DOHH2 (cell line): ENCODE data around the gene DNAJC21.

ENCODE experiments used
- H3F3A ChIP-seq: fragments of 200-600 bp; sonication (generic), shearing (Covaris generic); 2 replicates; pipeline ENCODE4 v1.6.0; 2016; ENCODE audit warnings: antibody characterized with exemption, mild to moderate bottlenecking; ENCODE audit not compliant: control insufficient read depth, insufficient read depth
- H3K27ac ChIP-seq: fragments of 200-600 bp; sonication (generic); 2 replicates; pipeline ENCODE4 v1.5.1; 2014; ENCODE audit warnings: low read depth, mild to moderate bottlenecking, low read length, moderate library complexity
- H3K27me3 ChIP-seq: fragments of 200-600 bp; sonication (generic); 2 replicates; pipeline ENCODE4 v1.6.1; 2014; ENCODE audit warnings: mild to moderate bottlenecking, low read length, mixed read lengths; ENCODE audit not compliant: control insufficient read depth
- H3K36me3 ChIP-seq: fragments of 200-600 bp; sonication (generic); 2 replicates; pipeline ENCODE4 v1.6.1; 2014; ENCODE audit warnings: mild to moderate bottlenecking, low read length, moderate library complexity, mixed read lengths; ENCODE audit not compliant: control insufficient read depth
- H3K4me1 ChIP-seq: fragments of 200-600 bp; sonication (generic); 2 replicates; pipeline ENCODE4 v1.6.1; 2014; ENCODE audit warnings: mild to moderate bottlenecking, low read length, mixed read lengths; ENCODE audit not compliant: control insufficient read depth
- H3K4me2 ChIP-seq: fragments of 200-600 bp; sonication (generic); 2 replicates; pipeline ENCODE4 v1.6.0; 2014; ENCODE audit warnings: mild to moderate bottlenecking, low read length, moderate library complexity
- H3K4me3 ChIP-seq: fragments of 200-600 bp; sonication (generic); 2 replicates; pipeline ENCODE4 v1.5.1; 2014; ENCODE audit warnings: mild to moderate bottlenecking, low read length, mixed read lengths
- H3K79me2 ChIP-seq: fragments of 200-600 bp; sonication (generic); 2 replicates; pipeline ENCODE4 v1.6.1; 2014; ENCODE audit warnings: mild to moderate bottlenecking, low read length, mixed read lengths; ENCODE audit not compliant: control insufficient read depth
- H3K9me2 ChIP-seq: fragments of 200-600 bp; sonication (generic); replicated peaks from 2 replicates; pipeline ENCODE4 v1.6.1; 2014; ENCODE audit warnings: mild to moderate bottlenecking, low read length, mixed read lengths; ENCODE audit not compliant: control insufficient read depth
- H3K9me3 ChIP-seq: fragments of 200-600 bp; sonication (generic); 2 replicates; pipeline ENCODE4 v1.6.1; 2014; ENCODE audit warnings: antibody characterized with exemption, low read length, mixed read lengths; ENCODE audit not compliant: control insufficient read depth, insufficient read depth
- H4K20me1 ChIP-seq: fragments of 200-600 bp; sonication (generic); 2 replicates; pipeline ENCODE4 v1.6.0; 2014; ENCODE audit warnings: low read depth, mild to moderate bottlenecking, antibody characterized with exemption, low read length, moderate library complexity; ENCODE audit not compliant: control insufficient read depth, insufficient read depth
- CTCF ChIP-seq: fragments of 200-600 bp; sonication (generic); IDR thresholded peaks from one replicate; pipeline ENCODE4 v1.5.1; 2014; ENCODE audit warnings: antibody characterized with exemption, mild to moderate bottlenecking, low read depth, low read length; ENCODE audit not compliant: poor library complexity, severe bottlenecking
- EZH2phosphoT487 ChIP-seq: fragments of 200-600 bp; sonication (generic); IDR thresholded peaks from 2 replicates; pipeline ENCODE4 v1.6.1; 2017; ENCODE audit warnings: borderline replicate concordance, mild to moderate bottlenecking, antibody characterized with exemption, low read length, moderate library complexity, mixed read lengths

Gene DNAJC21

GRCh38 chr5:34914671-34915138 is 14.7 kb upstream of the DNAJC21 start:
- Histone ChIP-seq H3F3A (peaks cover 8% of the 10 kb centered on the region), H3K4me1 (peaks cover 25% of the 10 kb centered on the region), H4K20me1 (no peaks in the 10 kb centered on the region; the same call in 1 of the 2 replicates), H3K9me3 (no peaks in the 10 kb centered on the region), H3K79me2 (peaks cover 96% of the 10 kb centered on the region), H3K9me2 (no peaks in the 10 kb centered on the region), H3K4me3 (peak overlapping the region; percentile 85), H3K36me3 (peaks cover 93% of the 10 kb centered on the region), H3K4me2 (peak overlapping the region; percentile 87), H3K27ac (peak overlapping the region; percentile 79), H3K27me3 (no peaks in the 10 kb centered on the region)
- no peak for TF ChIP-seq EZH2phosphoT487
- TF ChIP-seq CTCF: no peak

DNA sequence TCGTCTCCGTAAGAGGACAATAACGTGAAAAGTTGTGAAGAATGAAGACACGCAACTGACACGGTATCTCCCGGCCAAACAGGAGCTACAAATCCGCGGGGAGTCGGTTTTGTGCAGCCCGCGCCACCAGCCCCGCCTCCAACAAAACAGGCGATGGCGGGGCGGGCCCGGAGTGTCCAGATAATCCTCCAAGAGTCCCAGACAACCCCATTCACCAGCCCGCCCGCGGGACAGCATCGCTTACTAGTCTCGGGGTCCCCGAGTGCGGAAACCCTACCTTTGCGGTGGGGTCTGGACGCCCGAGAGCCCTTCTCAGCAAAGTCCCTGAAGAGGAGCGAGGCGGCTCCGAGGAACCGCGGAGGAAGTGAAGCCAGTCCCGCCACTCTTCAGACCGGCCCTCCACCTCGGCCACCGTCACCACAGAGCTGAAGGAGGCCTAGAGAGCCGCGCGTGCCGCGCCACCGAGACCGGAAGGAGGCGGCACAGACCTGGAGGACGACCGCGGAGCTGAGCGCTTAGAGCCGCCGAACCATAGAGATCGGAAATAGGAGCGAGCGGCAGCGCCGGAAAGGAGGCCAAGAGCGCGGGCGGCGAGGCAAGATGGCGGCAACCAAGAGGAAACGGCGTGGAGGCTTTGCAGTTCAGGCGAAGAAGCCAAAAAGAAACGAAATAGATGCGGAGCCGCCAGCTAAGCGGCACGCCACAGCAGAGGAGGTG is 14.1 kb upstream of the DNAJC21 start, which contains the start of the genes BRIX1 and RAD1:
TSS of gene BRIX1 (plus strand) at position 573 of the 717 bp plus-strand sequence. CDS start at position 601, 28 bp downstream.
TSS of gene RAD1 (minus strand) at position 366 of the 717 bp plus-strand sequence. CDS start 612 bp downstream, outside the sequence.
- Histone ChIP-seq H4K20me1 (no peaks in the 10 kb centered on the region; the same call in 1 of the 2 replicates), H3K9me2 (no peaks in the 10 kb centered on the region), H3F3A (peaks cover 14% of the 10 kb centered on the region), H3K4me1 (peaks cover 25% of the 10 kb centered on the region), H3K36me3 (peaks cover 93% of the 10 kb centered on the region), H3K4me3 (peak within 1 kb of the TSS; percentile 85), H3K9me3 (no peaks in the 10 kb centered on the region), H3K27ac (peak within 1 kb of the TSS; percentile 79), H3K4me2 (peak within 1 kb of the TSS; percentile 87), H3K79me2 (peaks cover 97% of the 10 kb centered on the region), H3K27me3 (no peaks in the 10 kb centered on the region)
- no peak for TF ChIP-seq EZH2phosphoT487
- no peak for TF ChIP-seq CTCF

- peaks cover 14% of the 10 kb centered on the region for H3F3A ChIP-seq
- H3K4me1 ChIP-seq: peaks cover 25% of the 10 kb centered on the region
- peak overlapping the region; percentile 87 for H3K4me2 ChIP-seq
- H4K20me1 ChIP-seq: no peaks in the 10 kb centered on the region; the same call in 1 of the 2 replicates
- no peaks in the 10 kb centered on the region for H3K9me2 ChIP-seq
- H3K79me2 ChIP-seq: peaks cover 99% of the 10 kb centered on the region
- no peaks in the 10 kb centered on the region for H3K27me3 ChIP-seq
- peak overlapping the region; percentile 79 for H3K27ac ChIP-seq
- no peaks in the 10 kb centered on the region for H3K9me3 ChIP-seq
- no peak for TF ChIP-seq CTCF
- no peak for TF ChIP-seq EZH2phosphoT487
- peaks cover 93% of the 10 kb centered on the region for H3K36me3 ChIP-seq
- peak overlapping the region; percentile 85 for H3K4me3 ChIP-seq
These were observed 13.5 kb upstream of the DNAJC21 start for GRCh38 chr5:34915856-34916192.
